ENCODE results near the gene SNAP47.

The SNAP47 gene

DNA sequence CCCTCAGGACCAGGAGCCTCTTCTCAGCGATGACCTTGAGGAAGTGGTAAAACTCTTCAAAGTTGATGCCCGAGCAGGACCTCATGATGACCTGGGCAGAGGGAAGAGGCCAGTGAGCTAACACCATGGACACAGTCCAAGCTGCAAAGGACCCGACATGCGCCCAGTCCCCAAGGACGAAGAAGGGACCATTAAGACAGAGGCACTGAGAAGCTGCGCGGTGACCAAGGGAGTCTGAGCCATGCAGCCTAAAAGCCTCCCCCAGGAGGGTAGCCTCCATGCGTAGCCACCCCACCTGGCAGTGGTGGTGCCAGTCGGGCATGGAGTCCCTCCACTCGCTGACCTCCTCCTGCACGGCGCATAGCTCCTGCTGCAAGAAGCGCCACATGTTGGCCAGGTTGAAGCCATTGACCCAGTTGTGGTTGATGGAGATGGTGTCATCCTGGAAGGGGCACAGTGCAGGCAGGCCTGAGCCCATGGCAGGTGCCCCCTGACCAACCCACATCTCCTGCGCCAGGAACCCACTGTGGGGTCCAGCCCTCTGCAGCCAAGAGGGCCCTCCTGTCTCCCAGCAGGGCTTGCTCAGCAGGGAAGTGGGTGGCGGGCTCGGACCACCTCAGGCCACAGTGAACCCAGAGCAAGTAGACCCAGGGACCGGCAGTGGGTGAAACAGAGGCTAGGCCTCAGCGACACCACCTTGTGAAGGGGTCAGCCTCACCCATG lies 2.5 kb upstream of the SNAP47 start:
- DNase-seq (ENCODE audit: low read depth in 3 of 3): no peak

DNA sequence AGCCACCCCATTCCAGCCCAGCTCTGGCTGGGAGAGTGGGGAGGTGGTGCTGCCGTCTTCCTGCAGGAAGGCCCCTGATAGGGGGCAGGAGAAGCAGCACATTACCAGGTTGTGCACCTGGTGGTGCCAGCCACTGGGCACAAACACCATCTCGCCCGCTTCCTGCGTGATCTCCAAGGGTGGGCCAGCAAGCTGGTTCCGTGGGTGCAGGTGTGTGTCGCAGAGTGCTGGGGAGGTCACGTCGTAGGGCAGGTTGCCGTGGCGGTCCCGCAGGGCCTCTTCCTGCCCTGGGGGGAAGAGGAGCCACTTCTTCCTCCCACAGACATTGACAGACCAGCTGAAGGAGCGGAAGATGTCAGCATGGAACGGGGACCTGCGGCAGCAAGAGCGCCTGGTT lies 1.9 kb upstream of the SNAP47 start:
- no peak for DNase-seq (ENCODE audit: low read depth in 3 of 3)

DNA sequence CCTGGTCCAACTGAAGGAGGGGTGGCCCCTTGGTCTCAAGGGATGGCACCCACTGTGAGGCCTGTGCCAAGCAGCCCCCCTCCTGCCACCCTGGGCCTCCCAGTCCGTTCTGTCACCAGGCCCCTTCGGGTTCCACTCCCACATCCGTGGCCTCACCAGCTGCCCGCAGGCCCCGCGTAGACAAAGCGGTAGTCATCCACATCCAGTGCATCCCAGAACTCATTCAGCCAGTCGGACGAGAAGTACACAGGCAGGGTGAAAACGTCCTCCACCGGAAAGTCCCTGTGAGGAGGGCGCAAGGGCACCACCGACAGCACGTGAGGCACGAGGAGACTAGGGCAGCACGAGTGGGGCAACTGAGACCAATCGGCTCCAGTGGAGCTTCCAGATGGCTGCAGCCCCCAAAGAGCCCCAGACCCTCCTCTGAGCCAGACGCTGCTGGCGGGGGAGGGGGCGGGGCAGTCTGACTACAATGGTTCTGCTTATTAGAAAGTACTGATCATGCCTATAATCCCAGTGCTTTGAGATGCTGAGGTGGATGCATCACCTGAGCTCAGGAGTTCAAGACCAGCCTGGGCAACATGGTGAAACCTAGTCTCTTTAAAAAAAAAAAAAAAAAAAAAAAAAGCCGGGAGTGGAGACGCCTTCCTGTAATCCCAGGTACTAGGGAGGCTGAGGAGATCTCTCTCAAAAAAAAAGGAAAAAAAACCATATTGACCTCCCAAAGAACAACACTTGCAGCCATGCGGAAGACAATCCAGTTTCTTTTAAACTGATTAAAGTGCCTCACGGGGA lies 1.3 kb upstream of the SNAP47 start:
- DNase-seq (ENCODE audit: low read depth in 3 of 3): no peak

DNA sequence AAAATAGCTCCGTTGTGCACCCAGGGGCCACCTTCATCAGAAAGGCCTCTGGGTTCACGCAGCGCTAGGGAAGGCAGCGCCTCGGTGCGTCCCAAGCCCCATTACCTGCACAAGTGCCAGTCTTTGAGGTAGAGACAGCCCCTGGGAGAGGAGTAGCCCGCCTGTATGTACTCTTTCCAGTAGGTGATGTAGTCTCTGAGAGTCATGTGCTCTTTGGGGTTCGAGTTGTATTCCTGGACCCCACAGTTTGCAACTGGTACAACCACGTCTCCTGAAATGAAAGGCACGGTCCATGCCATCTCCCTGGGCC lies 734 bp upstream of the SNAP47 start:
- no peak for DNase-seq (ENCODE audit: low read depth in 3 of 3)

DNA sequence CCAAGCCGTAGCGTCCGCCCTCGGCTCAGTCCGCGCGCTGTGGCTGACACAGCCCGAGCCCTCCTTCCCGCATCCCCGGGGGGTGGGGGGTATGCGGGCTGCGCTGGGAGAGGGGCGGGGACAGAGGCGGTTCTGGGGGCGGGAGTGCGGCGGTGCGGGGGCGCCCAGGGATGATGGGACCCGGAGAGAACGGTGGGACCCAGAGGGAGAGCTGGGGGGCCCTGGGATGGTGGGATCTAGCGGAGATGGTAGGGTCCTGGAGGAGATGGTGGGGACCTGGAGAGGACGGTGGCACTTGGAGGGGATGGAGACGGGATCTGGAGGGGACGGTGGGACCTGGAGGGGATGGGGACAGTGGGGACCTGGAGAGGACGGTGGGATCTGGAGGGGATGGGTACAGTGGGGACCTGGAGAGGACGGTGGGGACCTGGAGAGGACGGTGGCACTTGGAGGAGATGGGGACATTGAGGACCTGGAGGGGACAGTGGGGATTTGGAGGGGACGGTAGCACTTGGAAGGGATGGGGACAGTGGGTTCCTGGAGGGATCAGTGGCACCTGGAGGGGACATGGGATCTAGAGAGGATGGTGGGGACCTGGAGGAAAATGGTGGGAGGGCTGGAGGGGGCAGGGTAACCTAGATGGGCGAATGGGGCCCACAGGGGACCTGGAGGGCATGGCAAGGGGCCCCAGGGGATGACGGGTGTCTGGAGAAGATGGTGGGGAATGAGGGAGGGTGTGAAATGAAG lies 477 bp downstream of the SNAP47 start:
- no peak for DNase-seq (ENCODE audit: low read depth in 3 of 3)

DNA sequence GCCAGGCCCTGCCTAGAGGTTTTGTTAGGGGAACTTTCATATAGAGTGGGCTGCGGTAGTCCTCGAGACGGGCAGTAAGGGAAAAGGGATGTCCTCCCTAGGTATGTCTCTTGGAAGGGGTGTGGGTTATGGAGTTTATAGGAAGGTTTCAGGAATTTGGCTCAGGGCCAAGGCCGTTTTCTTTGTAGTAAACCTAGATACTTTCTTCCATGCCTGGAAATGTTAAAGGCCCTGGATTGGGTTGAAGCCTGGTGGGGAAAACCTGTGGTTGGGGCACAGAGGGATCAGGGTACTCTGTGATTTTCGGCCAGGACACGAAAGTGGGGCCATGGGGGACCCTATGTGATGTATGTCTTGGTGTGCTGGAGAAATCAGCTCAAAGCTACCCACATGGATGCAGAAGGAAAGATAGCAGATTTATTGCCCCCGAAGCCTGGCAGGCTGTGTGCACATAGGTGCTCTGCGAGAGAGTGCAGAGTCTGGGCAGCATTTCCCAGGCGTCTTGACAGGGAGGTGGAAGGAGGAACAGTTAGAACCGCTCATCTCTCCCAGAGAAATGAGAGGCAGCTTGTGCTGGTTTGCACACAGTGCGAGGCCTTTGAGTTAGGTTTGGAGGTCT lies 1.7 kb downstream of the SNAP47 start:
- no peak for DNase-seq (ENCODE audit: low read depth in 3 of 3)

DNA sequence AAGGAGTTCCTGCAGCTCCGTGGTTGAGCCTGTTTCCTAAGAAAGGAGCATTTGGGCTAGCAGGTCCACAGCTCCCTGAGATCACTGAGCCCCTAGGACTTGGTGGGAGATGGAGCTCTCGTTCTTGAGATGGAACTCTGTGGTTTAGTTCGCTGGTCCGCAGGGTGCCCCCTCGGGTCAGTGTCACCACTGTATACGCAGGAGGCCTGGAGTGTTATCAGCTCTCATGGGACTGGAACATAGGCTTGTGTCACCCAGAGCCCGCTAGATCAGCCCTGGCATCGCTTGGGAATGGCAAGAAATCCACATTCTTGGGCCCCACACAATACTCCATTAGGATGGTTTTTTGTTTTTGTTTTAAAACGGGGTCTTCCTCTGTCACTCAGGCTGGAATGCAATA lies 3.6 kb downstream of the SNAP47 start:
- DNase-seq (ENCODE audit: low read depth in 3 of 3): no peak

DNA sequence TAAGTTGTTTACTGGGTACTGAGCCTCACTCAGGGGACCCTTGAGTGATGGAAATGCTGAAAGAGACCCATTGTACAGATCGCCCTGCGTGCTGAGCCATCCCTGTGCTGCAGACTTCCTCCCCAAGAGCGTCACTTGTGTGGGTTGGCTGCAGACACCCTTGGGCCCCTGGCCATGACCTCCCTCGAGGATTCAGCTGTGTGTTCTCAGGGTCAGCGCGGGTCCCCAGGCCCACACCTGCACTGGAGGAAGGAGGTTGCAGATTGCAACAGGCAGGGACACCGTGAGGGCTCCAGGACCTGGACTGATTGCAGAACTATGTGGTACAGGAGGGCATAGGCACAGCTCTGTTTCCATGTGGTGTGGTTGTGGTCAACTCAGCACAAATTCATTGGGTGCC lies 4.4 kb downstream of the SNAP47 start:
- DNase-seq (ENCODE audit: low read depth in 3 of 3): no peak

DNA sequence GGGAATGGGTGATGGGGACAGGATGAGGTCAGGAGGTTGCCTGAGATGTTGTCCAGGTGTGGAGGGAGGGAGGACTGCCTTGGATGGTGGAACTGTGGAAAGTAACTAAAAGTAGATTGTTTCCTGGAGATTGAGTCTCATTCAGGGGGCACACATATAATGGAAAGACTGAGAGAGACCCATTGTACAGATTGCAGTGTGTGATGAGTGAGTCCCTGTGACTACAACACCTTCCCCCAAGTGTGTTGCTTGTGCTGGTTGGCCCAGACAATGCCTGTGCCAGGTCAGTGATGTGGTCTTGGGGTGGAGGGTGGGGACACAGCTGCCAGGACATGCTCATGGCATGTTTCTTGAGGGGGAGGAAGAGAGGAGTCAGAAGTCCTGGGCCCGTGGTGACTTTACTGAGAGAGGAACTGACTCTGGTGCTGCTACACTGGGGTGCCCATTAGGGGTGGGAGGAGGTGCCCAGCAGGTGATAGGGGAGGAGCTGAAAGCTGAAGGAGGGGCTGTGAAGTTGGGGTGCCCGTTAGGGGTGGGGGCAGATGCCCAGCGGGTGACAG lies 5.2 kb downstream of the SNAP47 start:
- DNase-seq (ENCODE audit: low read depth in 3 of 3): no peak

DNA sequence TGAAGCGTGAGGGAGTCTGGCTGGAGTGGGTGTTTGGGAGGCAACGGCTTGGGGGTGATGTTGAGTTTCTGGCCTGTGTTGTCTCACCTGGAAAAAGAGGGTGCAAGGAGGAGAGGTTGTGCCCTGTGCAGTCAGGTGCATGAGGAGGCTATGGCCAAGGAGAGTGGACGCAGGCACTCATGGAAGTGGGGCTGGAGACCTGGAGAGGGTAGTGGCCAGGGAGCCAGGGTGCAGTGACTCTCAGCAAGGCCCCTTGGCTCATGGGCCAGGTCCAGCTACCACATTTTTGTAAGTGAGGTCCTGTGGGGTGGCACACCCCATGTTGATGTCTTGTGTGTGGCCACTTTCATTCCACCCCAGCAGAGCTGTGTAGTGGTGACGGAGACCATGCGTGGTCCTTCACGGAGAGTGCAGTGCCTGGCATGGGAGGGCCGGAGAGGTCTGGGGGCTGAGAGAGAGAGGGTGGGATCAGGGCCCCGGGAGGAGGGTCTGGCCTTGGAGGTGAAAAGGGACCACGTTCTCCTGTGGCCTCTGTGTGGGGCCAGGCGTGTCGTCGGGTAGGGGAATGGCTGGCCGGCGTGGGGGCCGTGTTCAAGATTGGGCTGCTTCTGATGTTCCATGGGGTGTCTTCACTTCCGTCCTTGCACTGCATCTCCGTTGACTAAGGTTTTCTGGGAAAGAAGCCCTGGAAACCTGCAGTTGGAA lies 6.1 kb downstream of the SNAP47 start:
- DNase-seq (ENCODE audit: low read depth in 3 of 3): no peak

DNA sequence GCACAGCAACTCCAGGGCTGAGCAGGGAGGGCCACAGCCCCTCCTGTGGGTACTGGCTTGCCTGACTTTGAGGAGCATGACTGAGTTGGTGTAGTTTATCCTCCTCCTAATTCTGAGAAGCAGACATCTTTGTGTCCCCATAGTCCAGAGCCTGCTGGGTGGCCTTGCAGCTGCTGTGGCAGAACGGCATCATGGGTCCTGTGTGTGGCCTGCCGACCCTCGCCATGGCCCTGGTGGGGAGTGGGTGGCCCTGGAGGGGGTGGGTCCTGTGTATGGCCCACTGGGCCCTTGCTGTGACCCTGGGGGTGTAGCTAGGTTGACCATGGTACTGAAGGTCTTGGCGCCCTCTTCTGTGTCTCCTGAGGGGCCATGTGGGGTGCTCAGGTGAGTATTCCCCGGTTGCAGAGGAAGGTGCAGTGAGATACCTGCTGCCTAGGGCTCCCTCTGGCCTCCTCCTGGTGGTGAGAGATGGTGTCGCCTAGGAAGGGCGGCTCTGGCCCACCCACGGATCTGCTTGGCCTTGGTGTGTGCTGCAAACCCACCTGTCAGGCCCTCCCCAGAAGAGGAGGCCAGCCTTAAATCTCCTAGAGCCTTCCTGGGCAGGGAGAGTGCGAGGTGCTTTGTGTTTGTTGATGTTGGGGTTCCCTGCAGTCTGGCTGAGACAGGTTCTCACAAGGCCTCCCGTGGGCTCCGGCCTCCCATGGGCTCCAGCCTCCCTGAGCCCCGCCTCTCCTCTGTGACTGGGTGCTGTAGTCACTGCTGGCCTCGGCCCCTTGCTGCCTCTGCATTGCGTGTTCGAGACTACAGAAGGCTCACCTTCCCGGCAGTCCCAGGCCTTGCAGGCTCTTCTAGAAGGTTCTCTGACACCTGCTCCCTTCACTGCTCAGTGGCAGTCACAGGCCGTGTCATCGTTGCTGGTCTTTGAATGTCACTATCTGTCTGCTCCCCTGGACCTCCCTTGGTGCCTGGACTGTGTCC lies 7.8 kb downstream of the SNAP47 start:
- no peak for DNase-seq (ENCODE audit: low read depth in 3 of 3)

DNA sequence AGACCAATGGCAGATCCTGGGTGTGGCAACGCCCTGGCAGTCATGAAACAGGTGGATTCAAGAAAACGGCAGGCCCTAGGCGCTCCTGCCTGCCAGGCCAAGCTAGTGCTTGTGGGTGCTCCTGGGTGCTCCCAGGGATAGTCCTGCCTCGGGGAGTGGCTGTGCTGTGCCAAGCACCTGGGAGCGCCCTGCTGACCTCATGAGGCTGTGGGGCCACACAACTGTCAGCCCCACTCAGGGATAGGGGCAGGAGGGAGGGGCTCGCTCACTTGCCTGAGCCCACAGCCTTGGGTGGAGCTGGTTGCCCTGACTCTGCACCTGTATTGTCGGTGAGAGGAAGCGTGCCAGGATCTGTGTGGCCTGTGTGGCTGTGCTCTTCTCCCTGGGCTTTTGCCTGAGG lies 9.4 kb downstream of the SNAP47 start:
- no peak for DNase-seq (ENCODE audit: low read depth in 3 of 3)

DNA sequence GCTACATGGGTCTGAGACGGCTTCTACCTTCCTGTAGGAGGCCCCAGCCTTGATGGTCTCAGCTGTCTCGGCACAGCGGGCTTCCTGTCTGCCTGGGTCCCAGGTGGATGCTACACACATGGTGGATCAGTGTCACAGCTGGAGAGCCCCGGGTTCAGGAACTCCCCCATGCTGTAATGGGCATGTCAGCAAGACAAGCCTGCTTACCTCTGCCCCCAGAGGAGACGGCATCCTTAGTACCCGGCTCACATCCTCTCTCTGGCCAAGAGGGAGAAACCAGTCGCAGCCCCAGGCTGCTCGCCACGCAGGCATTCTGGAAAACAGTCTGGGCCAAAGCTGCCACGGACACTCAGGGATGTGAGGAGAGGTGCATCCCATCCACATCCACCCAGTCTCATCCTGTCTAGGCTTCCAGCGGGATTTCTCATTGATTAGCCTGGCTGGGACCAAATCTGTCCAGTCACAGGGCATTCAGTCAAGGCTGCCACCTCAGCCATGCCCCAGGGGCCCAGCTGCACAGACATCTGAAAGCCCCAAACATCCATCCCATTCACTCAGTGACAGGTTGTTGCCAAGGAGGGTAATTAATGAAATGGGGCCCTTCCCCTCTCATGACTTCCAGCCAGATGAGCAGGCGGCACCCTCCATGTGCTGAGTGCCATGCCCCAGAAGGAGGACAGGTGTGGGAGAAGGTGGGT lies 10.5 kb downstream of the SNAP47 start:
- no peak for DNase-seq (ENCODE audit: low read depth in 3 of 3)

DNA sequence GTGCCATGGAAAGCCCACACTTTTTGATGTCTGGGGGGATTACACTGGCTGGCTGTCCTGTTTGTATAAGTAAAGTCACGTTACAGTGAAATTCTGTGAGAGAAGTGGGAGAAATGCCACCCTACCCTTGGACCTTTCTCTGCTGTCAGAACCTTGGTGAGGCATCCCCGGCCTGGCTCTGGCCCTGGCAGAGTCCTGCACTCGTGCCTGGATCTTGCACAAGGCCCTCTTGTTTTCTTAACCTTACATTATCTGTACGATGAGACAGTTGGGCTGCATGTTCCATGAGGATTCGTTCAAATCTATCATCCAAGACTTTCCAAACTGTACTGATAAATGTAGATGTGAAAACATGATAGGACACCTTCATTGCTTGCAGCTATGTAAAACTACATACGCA lies 11.4 kb downstream of the SNAP47 start:
- DNase-seq (ENCODE audit: low read depth in 3 of 3): no peak

DNA sequence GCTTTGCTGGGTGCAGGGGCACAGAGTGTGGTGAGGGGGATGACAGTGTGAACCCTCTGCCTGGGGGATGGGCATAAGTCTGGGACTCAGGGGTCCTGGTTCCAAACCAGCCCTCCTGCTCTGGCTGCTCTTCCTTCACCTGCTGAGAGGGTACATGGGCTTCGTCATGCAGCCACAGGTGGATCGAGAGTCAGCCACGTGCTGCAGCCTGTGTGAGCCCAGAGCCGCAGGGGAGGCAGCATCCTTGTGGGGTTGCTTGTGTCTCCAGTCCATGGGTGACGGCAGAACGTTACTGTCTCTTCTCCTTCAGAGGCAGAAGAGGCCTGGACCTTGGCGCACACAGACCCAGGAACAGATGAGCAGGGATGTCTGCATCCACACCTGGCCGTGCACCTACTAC lies 12.1 kb downstream of the SNAP47 start:
- no peak for DNase-seq (ENCODE audit: low read depth in 3 of 3)

DNA sequence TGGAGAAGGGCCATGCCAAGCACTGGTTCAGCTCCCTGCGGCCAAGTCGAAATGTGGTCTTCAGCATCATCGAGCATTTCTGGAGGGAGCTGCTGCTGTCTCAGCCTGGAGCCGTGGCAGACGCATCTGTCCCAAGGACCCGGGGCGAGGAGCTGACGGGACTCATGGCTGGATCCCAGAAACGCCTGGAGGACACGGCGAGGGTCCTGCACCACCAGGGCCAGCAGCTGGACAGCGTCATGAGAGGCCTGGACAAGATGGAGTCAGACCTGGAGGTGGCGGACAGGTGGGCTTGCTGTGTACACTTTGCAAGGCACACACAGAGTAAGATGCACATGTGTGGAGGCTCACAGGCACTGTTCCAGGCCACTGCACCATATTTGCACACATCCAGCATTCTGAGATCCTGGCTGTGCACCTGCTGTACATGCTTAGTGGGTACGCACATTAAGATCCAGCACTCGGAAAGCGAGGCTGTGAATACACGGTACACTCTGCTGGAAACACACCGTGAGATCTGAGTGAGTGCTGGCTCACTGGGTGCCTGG lies 12.8 kb downstream of the SNAP47 start:
- DNase-seq (ENCODE audit: low read depth in 3 of 3): no peak

DNA sequence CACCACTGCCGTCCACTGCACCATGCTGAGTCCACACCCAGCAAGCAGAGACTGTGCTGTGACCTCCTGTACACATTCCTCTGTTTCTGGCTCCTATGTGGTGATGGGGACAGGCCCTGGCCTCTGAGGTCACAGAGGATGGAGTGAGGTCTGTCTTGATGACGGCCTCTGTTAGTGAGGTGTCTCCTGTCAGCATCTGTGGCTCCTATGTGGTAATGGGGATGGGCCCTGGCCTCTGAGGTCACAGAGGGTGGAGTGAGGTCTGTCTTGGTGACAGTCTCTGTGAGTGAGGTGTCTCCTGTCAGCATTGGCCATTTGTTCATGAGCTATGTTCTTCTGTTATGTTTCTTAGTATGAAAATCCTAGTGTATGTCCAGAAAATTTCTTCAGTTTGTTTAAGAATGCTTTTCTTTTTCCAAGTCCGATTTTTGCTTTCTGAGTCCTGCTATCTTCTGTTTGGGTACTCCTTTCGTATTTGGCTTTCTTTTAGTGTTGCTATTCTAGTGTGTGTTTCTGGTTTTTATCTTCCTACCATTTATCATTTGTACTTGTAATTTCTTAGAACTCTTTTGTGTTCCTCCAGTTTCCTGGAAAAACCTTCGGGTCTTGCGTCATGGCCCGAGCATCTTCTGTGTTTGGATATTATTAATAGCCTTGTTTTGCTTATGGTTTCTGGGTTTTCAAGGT lies 13.4 kb downstream of the SNAP47 start:
- DNase-seq (ENCODE audit: low read depth in 3 of 3): no peak

DNA sequence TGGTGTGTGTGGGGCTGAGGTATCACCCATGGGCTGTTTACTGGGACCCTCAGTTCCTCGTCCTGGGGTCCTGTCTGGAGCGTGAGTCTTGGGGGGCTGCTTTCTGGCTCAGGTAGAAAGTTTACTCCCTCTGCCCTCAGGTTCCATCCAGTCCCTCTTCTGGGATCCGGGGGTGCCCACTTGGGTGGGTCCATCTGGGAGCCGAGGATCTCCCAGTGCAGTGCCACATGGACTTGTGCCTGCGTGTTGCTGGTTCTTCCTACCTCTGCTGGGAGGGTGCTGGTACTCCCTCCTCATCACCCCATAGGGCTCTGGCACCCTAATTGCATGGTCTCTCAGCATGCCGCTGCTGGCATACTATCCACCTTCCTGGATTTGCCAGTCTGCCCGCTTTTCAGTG lies 14.0 kb downstream of the SNAP47 start:
- no peak for DNase-seq (ENCODE audit: low read depth in 3 of 3)

Measured in stimulated activated CD4-positive, alpha-beta T cell treated with anti-CD3 and anti-CD28 coated beads, TNF-alpha, amount 100 ng/mL, for 24 hours (primary cell).